Stomach (tissue), 9 donors: ENCODE results near the gene PEDS1. TPM values are rescaled to one million over a fixed set of nuclear protein-coding genes. Genes with fewer than 3 reads are reported as not detected.

ENCODE experiments used
- DNase-seq, 2 donors: peaks; one replicate each; pipeline versions ENCODE4 v3.0.0 to v3.0.0-alpha.2; 2013 to 2019
- H3K27ac ChIP-seq, 5 donors: fragments of 200-600 bp in 4 of 5; sonication (generic) in 4 of 5; one replicate each; pipeline ENCODE4 v1.5.1; 2013 to 2019; ENCODE audit warnings: mild to moderate bottlenecking in 1 of 5, moderate library complexity in 1 of 5
- H3K27me3 ChIP-seq, 3 donors: fragments of 200-600 bp; sonication (generic); one replicate each; pipeline ENCODE4 v1.5.1; 2017 to 2019; ENCODE audit warnings: mixed run types in 1 of 3
- H3K36me3 ChIP-seq, 4 donors: fragments of 200-600 bp; sonication (generic); 1 replicate in 3 of 4; 2 replicates in 1 of 4; pipeline ENCODE4 v1.5.1; 2016 to 2019
- H3K4me1 ChIP-seq, 4 donors: fragments of 200-600 bp; sonication (generic); one replicate each; pipeline ENCODE4 v1.5.1; 2016 to 2019
- H3K4me3 ChIP-seq, 4 donors: fragments of 200-600 bp; sonication (generic) in 3 of 4; one replicate each; pipeline ENCODE4 v1.5.1; 2016 to 2019; ENCODE audit warnings: mild to moderate bottlenecking in 1 of 4
- H3K9me3 ChIP-seq, 4 donors: fragments of 200-600 bp; sonication (generic); one replicate each; pipeline ENCODE4 v1.5.1; 2016 to 2019
- CTCF ChIP-seq, 7 experiments: fragments of 450-650 bp in 4 of 7; fragments of 200-600 bp in 3 of 7; sonication (generic) in 3 of 7; IDR thresholded peaks; one replicate each; pipeline ENCODE4 v1.5.1; 2016 to 2019; ENCODE audit warnings: antibody characterized with exemption in 7 of 7, control low read depth in 2 of 7, mild to moderate bottlenecking in 1 of 7
- EP300 ChIP-seq: sonication (generic); formaldehyde crosslinking; IDR thresholded peaks from one replicate; pipeline ENCODE4 v1.6.1; 2017; ENCODE audit warnings: antibody characterized with exemption
- POLR2A ChIP-seq, 4 donors: fragments of 450-650 bp; IDR thresholded peaks; one replicate each; pipeline ENCODE4 v1.6.1; 2016; ENCODE audit warnings: antibody characterized with exemption in 4 of 4, control low read depth in 2 of 4, mild to moderate bottlenecking in 1 of 4, moderate library complexity in 1 of 4
- POLR2AphosphoS5 ChIP-seq, 3 donors: sonication (generic); formaldehyde crosslinking; IDR thresholded peaks; one replicate each; pipeline ENCODE4 v1.6.1; 2016; ENCODE audit warnings: antibody characterized with exemption in 3 of 3
- WGBS, 5 donors: extraction: QIAGEN DNeasy Blood & Tissue Kit in 3 of 5; methylation state at CpG; one replicate each; pipeline versions ENCODE4 v1.1.5 to v1.1.7; 2013 to 2018; 5-methylcytosine and 5-hydroxymethylcytosine counted together
- intact Hi-C: fragments of 100-400 bp; cut with DNase I; formaldehyde crosslinking; loops from one replicate; pipeline ENCODE4 v1.15.1; 2023; ENCODE audit warnings: low total_unique reads
- polyA plus RNA-seq, 3 donors: library from polyadenylated mRNA; stranded (reverse); fragments of 200-250 nt; gene quantifications; one replicate each; pipeline ENCODE4 v1.2.3, GENCODE V29; 2013
- total RNA-seq, 5 donors: library from RNA; depleted of rRNA; stranded (reverse); fragments of >200 nt; gene quantifications; one replicate each; pipeline versions ENCODE4 v1.1.0 to v1.2.3, GENCODE V29; 2014 to 2016
- donor health status: healthy with polysubstance abuse.
- donor health status: Bipolar disorder and iron deficiency.
- donor health status: healthy.

Gene PEDS1
- total and polyA plus RNA-seq, 8 donors = 1.8 to 79.4 (median 17.5) TPM

DNA sequence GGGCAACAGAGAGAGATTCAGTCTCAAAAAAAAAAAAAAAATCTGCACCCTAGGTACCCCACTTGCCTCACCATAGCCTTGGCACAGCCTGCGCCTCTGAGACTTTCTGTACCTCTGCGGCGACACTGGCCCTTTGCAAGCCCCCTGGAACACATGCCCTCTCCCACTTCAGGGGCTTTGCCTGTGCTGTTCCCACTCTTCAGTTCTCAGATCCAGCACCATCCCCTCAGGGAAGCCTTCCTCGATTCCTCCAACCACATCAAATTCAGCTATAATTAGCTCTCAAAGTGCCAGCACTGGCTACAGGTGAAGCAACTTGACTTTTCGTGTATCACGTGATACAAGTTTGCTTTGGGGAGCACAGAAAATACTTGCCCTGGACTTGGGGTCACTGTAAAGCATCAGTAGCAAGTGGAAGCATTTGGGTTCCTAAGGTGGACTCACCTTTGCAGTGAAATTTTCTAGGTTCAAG is 38.4 kb downstream of the PEDS1 start:
- H3K27ac ChIP-seq = peak overlapping the region in 4 of 5 donors; percentile 69 to 100 (median 74)
- intact Hi-C loops = no loop called here
- WGBS, 5 donors = 54 to 64% (median 56%) methylated on average over 6 of the region's 6 CpGs
- no peak for DNase-seq
- no peaks in the 10 kb centered on the region for H3K36me3 ChIP-seq
- peak overlapping the region; percentile 39 to 51 (median 48) for H3K4me3 ChIP-seq
- peaks cover 41 to 57% (median 49%) of the 10 kb centered on the region in 4 donors for H3K4me1 ChIP-seq
- no peak for TF ChIP-seq CTCF (IDR thresholded peaks at IDR 0.05)
- TF ChIP-seq EP300 = no peak
- no peak for TF ChIP-seq POLR2AphosphoS5 (IDR thresholded peaks at IDR 0.05)
- no peak for TF ChIP-seq POLR2A (IDR thresholded peaks at IDR 0.05)
- no peaks in the 10 kb centered on the region for H3K9me3 ChIP-seq
- H3K27me3 ChIP-seq = no peaks in the 10 kb centered on the region

GRCh38 chr20:50113420-50114224 is 39.9 kb downstream of the PEDS1 start:
- peaks cover 53 to 71% (median 64%) of the 10 kb centered on the region in 4 donors for H3K4me1 ChIP-seq

GRCh38 chr20:50112512-50113419 is 40.8 kb downstream of the PEDS1 start, which contains the start of gene UBE2V1:
Gene UBE2V1 (minus strand): TSS chr20:50113150. CDS start chr20:50113128, 22 bp downstream.
- H3K9me3 ChIP-seq = no peaks in the 10 kb centered on the region
- H3K4me3 ChIP-seq = peak within 1 kb of the TSS; percentile 66 to 100 (median 84)
- 0 to 1% (median 0%) methylated on average over 31 to 70 of the region's 70 CpGs for WGBS, 5 donors
- DNase-seq = peak; percentile 94 to 98
- H3K27me3 ChIP-seq = no peaks in the 10 kb centered on the region
- H3K27ac ChIP-seq = peak within 1 kb of the TSS; percentile 89 to 100 (median 96)
- intact Hi-C loops = no loop called here
- TF ChIP-seq EP300 (no peak), POLR2AphosphoS5 (IDR thresholded peaks at IDR 0.05) (peak; percentile 80 to 85 (median 85)), POLR2A (IDR thresholded peaks at IDR 0.05) (peak in 1 of 4 donors; percentile 57), CTCF (IDR thresholded peaks at IDR 0.05) (peak in 4 of 7 experiments; percentile 15 to 27 (median 19))
- no peaks in the 10 kb centered on the region for H3K36me3 ChIP-seq
- peaks cover 62 to 80% (median 72%) of the 10 kb centered on the region in 4 donors for H3K4me1 ChIP-seq

More at GRCh38 chr20:50113420-50114224, 39.9 kb downstream of the PEDS1 start:
- Histone ChIP-seq H3K27me3 (no peaks in the 10 kb centered on the region), H3K27ac (peak overlapping the region; percentile 89 to 100 (median 96)), H3K9me3 (no peaks in the 10 kb centered on the region), H3K4me3 (peak overlapping the region; percentile 66 to 100 (median 84)), H3K36me3 (no peaks in the 10 kb centered on the region)
- intact Hi-C loops = no loop called here
- TF ChIP-seq CTCF (IDR thresholded peaks at IDR 0.05) (no peak), POLR2AphosphoS5 (IDR thresholded peaks at IDR 0.05) (no peak), EP300 (no peak), POLR2A (IDR thresholded peaks at IDR 0.05) (no peak)
- DNase-seq = no peak
- 12 to 16% (median 12%) methylated on average over 11 of the region's 11 CpGs for WGBS, 5 donors
